GM21717 (cell line): ENCODE results near the gene NCEH1.
A peak's percentile ranks its signal among the peaks of the same experiment; 100 is the strongest.
"Not testable (repeated sequence)": the region's sequence is repeated elsewhere in the genome, so short reads cannot be mapped to it uniquely, and the experiment has no call there.

Source experiments
- ATAC-seq: cut with Tn5 transposase; IDR thresholded peaks from one replicate; pipeline ENCODE4 v1.9.1; 2021; ENCODE audit warnings: mild to moderate bottlenecking, moderate library complexity; ENCODE audit not compliant: unreplicated experiment

The NCEH1 gene

DNA sequence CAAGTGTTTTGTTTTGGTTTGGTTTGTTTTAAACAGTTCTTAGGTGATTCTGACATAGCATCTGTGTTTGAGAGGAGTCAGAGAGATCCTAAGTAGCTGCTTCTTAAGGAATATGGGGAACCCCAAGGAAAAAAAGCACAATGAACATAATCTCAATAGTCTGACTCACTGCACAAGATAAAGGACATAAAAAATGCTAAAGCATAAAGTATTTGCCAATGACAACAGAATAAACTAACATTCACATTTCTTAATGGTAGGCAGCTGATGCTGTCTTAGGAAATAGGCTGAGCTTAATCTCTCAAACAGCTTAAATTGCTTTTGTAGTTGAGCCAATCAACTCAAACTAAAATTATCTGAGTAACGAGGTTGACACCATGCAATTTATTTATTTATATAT, 2.9 kb downstream of the NCEH1 start:
- ATAC-seq: no peak

DNA sequence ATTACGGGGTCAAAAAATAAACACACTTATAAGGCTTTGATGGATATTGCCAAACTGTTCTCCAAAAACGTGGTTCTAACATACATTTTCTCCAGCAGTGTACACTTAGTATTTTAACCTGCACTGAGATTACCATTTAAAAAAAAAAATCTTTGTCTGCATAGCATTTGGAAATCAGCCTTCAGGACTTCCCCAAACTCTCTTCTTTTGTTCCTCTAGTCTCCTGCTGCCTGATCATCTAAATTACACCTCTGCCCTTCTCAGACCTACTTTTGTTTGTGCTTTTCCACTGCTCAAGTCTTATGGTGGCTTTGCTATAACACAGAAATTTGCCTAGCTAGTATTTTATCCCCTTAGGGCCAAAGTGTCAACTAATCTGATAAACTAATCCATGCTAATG, 3.8 kb downstream of the NCEH1 start:
- ATAC-seq: no peak

DNA sequence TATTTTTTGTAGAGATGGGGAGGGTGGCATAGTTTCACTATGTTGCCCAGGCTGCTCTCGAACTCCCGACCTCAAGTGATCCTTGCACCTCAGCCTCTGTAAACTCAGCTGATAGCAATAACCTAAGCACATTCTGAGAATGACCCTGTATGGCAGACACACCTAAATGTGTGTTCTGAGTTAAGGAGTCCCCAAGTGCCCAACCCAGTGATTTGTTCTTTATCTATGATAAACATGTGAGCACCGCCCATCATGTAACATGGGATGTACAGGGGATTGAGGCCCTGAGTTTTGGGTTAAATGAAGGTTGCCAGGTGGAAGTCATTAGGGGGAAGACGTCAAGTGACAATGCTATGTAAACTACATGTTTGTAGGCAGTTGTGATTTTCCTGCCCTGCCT, 5.7 kb downstream of the NCEH1 start:
- no peak for ATAC-seq

DNA sequence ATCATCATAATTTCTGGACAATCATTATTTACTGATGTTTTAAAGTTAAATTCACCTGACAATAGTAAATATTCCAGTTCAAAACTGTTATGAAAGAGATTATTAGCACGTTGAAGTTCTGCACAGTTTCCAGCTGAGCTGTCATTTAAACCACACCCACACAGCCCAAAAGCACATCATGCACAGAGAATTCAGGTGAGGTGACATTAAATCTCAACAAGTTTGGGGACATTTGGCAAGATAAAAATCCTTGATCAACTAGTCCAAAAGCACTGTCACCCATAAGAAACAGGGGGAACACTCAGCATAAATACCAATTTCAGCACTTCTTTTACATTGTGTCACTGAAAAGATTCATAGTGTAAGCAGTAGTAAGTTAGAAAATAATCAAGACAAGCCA, 6.9 kb downstream of the NCEH1 start:
- ATAC-seq: no peak

DNA sequence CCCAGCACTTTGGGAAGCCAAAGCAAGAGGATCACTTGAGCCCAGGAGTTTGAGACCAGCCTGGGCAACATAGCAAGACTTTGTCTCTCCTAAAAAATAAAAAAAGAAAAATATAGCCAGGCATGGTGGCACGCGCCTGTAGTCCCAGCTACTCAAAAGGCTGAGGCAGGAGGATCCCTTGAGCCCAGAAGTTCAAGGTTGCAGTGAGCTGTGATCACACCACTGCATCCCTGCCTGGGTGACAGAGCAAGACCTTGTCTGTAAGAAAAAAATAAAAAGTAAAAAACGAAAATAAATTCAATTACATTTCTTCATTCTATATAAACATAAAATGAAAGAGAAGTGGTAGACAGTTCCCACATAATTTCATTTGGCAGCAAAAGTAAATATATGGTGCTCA, 8.1 kb downstream of the NCEH1 start:
- not testable (repeated sequence) for ATAC-seq

DNA sequence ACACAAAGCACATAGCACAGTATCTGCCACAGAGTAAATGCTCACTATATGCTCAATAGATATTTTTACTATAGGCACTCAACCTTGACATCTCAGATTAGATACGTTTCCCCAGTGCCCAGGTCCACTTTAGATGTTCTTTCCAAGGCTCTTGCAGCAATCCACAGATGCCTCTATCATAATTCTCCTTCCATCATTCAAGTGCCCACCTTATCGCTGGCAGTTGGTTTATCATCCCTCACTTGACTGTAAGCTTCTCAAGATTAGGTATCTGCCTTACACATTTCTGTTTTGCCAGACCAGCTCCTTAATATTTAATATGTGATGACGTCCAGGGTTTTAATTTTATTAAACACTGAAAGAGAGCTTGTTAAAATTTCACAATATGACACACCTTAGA, 8.6 kb downstream of the NCEH1 start:
- no peak for ATAC-seq

DNA sequence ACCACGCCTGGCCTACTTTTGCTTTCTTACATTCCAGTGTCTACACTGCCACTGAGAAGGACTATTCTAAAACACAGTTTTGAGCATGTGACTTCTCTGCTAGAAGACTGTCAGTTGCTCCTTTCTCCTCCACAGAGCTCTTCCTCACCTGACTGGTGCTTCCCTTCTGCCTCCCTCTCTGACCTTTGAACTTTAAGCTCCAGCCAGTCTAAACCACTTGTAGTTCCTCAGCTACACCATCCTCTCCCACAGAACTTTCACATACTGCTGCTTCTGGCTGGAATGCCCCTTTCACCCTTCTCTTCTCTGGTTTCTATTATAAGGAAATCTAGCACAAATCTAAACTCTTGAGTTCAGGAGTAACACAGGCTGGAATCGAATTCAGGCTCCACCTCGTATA, 9.1 kb downstream of the NCEH1 start:
- ATAC-seq: no peak

DNA sequence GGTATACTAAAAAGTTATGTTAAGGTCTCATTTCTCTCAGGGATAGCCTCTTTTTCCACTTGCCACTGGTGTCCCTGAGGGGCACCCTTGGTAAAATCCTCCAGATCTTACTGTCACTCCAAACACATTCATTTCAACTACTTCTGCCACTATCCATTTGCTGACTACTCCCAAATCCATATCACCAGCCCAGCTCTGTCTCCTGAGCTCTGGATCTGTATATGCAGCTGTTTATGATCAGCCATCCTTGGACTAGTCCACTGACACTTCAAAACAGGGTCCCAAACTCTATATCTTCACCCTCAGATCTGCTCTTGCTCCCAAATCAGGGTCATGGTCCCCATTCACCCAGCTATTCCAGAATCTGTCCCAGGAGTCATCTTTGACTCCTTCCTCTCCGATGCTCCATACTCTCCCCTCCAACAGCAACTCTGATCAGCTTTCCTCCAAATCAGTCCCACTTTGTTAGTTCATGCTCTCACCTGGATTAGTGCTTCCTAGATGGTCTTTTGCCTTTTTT, 9.9 kb downstream of the NCEH1 start:
- no peak for ATAC-seq

DNA sequence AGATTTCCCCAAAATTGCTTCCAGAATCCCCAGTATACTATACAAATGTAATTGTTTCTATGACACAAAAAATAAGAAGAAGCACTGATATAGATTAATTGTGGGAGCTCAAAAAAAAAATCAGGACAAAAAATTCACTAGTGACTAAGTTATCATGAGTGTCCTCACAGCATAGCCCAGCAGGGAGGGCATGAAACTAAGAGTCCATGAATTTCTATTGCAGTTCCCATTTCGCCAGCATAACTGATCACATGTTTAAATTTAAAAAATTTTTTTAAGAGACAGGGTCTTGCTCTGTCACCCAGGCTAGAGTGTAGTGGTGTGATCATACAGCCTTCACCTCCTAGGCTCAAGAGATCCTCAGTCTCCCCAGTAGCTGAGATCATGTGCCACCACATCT, 10.6 kb downstream of the NCEH1 start:
- ATAC-seq: no peak

DNA sequence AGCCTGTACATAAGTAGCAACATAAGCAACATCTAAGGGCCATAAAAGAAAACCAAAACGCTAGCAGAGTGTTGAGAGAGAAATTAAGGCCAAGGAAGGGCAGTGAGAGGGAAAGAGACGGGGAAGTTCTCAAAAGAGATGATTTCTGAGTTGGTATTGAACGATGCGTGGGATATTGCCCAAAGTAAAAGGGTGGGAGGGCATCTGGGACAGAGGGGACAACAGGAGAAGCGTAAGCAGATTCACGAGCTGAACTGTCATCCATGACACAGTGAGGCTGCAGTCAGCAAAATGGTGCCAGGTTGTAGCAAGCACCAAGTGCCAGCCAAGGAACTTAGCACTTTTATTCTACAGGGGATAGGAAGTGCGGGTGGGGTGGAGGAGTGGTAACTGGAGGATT, 11.8 kb downstream of the NCEH1 start:
- ATAC-seq: no peak

DNA sequence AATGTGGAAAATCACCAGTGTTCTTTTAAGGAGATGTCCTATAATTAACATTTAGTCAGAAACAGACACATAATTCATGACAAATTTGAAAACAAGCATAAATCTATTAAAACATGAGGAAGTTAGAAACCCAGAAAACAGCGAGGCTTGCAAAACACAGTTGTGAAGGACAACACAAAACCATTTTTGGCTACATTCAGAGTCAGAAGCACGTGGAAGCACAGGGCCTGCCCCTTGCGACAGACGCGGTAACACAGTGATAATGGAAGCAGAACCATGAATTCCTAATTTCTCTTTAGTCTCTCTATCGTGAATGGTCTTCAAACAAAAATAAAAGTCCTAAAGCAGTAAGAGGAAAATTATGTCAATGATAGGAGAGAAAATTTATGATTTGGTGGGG, 12.2 kb downstream of the NCEH1 start:
- ATAC-seq: no peak

DNA sequence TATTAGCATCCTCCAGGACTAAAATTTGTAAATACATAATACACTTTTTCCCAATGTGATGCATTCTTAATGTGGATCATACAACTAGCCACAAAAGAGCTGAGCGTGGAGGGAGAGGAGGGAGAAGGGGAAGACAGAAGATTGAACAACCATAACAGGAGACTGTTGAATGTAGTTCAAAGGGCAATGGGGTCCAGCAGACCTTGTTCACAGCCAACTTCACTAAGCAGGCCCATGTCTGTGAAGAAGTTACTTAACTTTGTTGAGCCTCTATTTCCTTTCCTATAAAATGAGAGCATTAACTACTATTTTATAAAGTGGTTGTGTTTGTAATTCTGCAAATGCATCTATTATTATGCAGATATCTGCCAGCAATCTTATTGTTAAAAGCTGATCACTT, 13.3 kb downstream of the NCEH1 start:
- no peak for ATAC-seq

DNA sequence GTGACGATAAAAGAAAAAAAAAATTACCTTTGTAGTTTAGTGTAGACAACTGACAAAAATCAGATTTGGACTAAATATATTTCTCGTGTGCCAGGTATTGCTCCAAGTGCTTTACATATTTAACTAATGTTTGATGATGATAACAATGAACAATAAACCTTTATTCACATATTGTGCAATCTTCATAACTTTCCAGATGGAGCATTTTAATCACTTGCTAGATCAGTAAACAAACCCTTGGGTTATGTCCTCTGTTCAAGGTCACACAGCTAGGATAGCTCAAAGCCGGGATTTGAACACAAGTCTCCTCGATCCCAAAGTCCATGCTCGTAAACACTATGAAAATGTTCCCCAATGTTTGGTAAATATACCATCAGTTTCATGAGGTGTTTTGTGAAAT, 14.5 kb downstream of the NCEH1 start:
- ATAC-seq: no peak

DNA sequence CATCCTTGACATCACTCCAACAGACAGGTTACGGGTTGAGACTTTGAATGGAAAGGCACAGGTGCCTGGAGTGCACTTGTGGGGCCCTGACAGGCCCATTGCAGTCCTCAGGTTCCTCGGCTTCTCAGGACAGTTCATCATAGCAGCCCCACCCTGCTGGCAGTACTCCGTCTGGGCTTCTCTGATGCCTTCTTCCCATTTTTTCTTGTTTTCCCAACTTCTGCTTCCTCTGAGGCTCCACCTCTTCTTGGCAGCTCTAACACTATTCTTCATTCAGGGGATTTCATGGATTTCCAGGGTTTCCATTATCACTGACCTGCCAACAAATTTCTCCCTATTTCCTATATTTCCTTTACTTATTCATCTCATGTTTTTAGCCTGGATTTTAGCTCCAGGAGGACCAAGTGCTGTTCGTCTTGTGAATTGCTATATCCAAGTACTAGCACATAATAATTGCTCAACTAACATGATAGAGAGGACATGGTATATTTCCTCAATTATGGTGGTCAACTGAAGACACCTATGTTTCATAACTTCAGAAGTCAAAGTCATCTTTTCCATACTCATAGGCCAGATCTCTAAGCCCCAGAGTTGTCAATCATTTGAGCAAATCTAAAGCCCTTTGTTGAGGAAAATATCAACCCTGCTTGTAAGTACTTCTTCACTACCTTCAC, 16.2 kb downstream of the NCEH1 start:
- no peak for ATAC-seq

DNA sequence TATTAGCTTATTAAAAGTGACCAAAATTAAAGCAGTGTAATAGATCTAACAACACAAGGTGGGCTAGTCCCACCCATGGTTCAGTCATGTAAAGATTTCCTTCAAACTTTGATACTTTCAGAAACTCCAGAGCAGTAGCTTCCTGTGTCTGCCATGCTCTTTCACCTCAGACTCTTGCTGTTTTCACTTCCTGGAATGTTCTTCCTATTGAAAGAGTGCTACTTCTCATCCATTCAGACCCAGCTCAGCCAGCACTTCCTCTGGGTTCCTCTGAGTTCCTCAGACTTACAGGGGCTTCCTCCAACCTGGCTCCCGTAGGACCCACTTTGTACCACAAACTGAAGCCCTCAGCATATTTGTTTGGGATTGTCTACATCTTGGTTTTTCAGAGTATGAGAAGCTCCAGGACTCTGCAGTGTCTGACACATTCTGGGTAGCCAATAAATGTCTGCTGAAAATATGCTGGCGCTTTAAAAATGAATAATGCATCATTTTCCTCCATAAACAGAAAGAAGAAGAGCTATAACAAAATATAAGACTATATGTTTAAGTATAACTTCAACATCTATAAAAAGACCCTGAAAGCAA, 18.0 kb downstream of the NCEH1 start:
- ATAC-seq: peak; percentile 88

DNA sequence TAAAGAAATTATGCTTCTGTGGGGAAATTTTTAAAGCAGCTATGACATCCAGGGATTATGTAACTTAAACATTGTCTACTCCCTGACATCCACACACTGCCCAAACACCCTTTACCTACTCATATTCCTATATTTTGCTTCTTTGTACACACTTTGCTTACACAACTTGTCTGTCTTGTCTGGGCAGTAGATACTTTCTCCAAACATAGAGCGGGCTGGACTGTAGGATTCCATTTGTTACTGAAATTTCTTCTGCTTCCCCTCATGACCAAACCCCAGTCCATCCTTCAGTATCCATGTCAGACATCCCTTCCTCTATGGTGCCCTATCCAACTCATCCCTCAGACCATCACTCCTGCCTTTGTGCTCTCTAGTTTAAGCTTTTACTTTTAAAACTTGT, 19.9 kb downstream of the NCEH1 start:
- ATAC-seq: no peak

DNA sequence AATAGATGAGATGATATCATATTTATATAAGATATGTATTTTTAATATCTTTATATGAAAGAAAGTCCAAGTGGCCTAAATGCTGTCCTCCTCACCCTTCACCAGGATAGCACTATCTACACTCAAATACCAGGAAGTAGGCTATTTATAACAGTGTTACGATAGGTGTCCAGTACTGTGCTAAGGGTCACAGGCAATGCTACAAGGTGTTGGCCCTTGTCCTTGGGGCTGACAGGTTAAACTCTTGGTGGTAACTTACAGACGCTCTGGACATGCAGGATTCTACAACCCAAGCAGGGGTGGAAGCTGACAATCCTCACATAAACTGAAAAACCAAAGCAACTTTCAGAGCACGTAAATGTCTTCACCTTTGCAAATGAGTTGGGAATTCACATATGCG, 22.3 kb downstream of the NCEH1 start:
- no peak for ATAC-seq

DNA sequence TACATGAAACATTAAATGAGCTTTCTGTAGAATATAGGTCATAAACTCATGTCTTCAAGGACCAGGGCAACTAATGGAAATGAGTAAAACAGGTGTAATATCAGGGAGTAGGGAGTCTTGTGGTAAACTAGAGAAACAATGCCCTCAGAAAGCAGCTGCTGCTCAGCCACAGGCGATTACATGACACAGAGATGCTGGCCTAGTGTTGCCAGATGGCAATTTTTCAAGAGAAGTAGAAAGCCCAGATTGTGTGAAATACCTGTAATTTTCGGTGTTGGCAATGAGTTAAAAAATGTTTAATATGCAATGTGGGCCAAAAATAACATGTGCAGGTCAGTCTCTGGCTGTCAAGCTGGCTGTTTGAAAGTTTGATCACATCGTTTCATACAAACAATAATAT, 23.4 kb downstream of the NCEH1 start:
- ATAC-seq: no peak

DNA sequence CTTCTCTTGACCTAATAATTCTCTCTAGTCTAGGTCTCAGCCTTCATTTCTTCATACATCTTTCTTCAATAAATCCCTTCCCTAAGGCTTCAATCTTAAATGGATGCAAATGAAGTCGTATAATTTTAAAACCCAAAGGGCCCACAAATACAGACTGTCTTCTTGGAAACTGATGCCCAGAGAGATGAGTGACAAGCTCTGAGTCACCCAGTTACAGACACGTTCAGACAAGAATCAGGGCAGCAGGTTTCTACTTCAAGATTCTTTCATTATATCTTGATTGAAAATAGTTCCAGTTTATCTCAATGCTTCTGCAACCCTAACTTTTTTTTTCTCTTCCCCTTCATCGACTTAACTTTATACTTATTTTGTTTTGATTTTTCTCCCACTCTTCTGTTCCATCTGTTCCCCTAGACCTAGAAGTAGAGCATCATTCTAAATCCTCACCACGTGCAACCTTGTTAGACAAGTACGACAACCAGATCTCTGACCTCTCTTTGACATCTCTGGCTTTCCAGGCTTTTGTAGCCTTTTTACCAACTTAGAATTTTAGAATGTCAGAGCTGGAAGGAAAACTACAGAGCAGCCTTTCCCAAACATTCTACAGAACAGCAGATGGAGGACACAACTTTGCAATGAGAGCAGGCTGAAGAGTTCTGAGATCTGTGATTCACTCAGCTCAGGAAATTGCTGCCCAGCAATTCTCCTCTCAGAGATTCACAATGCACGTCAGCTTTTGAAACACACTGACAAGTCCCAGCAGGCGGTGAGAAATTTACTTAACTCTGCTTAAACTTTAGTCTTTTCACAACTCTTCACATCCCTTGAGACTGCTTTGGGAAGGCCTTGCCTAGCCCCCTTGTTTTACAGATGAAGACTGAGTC, 25.3 kb downstream of the NCEH1 start:
- ATAC-seq: no peak

DNA sequence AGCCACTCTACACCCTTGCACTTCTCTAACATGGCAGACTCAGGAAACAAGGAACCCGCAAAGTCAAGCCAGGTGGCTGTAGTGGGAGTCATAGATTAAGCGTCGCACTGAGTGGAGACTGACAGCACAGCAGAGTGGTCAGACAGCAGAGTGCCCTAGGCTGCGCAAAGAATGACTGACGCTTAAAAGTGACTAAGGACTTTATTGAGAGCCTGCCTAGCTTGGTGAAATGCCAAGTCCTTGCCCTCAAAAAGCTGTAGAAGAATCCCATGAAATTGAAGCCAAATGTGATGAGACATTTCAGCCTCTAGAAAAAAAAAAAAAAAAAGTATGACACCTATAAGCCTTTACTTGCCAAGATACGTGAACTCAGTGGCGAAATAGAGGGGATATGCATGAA, 30.2 kb downstream of the NCEH1 start:
- ATAC-seq: no peak

DNA sequence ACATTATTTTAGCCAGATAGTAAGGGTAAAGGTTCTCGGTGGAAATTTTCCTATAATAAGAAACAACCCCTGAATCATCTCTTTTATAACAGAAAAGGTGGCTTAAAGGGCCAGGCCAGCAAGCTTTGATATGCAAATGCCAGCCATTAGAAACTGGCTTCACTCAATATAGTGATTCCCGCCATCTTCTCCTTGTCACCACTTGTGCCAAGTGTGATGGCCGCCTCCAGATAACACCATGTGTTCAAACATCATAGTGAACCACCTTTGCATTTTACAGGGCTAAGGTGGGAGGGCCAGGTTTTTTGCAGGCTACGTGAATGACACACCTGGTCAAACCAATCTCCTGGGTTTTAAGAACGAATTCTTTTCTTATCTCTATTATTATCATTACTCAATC, 31.3 kb downstream of the NCEH1 start:
- ATAC-seq: no peak

DNA sequence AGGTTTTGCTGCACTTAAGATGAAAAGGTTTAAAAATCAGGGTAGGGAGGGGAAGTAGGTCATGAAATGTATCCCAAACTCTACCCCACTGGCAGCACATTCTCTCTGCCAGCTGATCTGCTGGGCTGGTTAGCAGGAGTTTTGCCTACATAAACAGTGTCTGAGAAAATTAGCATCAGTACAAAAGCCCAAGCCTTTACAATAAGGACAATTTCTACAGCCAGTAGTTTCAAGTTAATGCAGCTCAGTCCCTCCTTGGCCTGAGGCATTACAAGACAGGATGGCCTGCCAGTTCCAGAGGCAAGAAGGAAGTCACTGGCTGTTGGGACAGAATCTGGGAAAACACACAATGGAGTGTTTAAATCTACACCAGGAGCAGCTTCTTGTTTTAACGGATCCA, 32.8 kb downstream of the NCEH1 start:
- ATAC-seq: no peak
